Nephron progenitor cell (in vitro differentiated cells): ENCODE measurements around the gene CAMTA1.

Experiments used
- DNase-seq: peaks from one replicate; pipeline ENCODE4 v3.0.0; 2021
- H3K27ac Mint-ChIP-seq: 2 replicates; pipeline ENCODE4 v1.8.0; 2021; ENCODE audit warnings: mild to moderate bottlenecking, moderate library complexity, mixed read lengths
- H3K27me3 Mint-ChIP-seq: 2 replicates; pipeline ENCODE4 v1.8.0; 2021; ENCODE audit warnings: mild to moderate bottlenecking, low read depth, mixed read lengths; ENCODE audit not compliant: poor library complexity
- H3K36me3 Mint-ChIP-seq: 2 replicates; pipeline ENCODE4 v1.8.0; 2021; ENCODE audit warnings: low read depth, mixed read lengths
- H3K4me1 Mint-ChIP-seq: 2 replicates; pipeline ENCODE4 v1.8.0; 2021; ENCODE audit warnings: mixed read lengths
- H3K4me3 Mint-ChIP-seq: 2 replicates; pipeline ENCODE4 v1.8.0; 2021; ENCODE audit warnings: mild to moderate bottlenecking, moderate library complexity, mixed read lengths
- H3K9me3 Mint-ChIP-seq: 2 replicates; pipeline ENCODE4 v1.8.0; 2021; ENCODE audit warnings: mild to moderate bottlenecking, moderate library complexity, mixed read lengths
- TF ChIP-seq, protein P1 (sequence below): fragments of 200-600 bp; sonication (generic); IDR thresholded peaks from 2 replicates; pipeline ENCODE4 v1.5.0; 2021; ENCODE audit warnings: antibody characterized with exemption

The CAMTA1 gene

DNA sequence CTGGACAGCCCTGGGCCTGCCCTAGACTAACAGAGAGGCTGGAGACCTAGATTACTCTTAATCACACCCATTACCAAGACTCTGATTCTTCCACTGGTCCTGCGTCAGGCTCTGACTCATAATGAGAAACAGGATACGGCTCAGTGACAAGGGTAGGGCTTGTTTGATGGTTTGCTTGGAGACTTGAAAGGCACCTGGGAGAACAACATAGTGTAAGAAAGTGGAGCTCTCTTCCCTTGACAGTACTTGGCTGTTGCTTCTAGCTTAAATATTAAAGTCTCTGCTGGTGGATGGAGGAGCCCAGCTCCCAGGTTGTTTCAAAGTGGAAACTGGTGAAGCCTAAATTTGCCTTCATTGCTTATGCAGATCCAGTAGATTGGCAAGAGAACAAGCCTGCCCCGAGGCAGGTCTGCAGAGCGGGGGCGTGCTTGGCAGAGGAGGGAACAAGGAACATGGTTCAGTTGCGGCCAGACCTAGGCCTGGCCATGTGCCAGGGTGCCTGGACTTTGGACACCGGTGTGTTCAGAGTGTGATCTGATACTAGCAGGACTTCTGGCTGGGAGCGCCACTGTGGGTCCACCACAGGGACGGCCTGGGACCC lies 480.6 kb downstream of the CAMTA1 start:
- peaks cover 21% of the 10 kb centered on the region for H3K4me1 Mint-ChIP-seq
- peaks cover 22% of the 10 kb centered on the region for H3K27me3 Mint-ChIP-seq
- peaks cover 22% of the 10 kb centered on the region for H3K9me3 Mint-ChIP-seq
- H3K27ac Mint-ChIP-seq = peak overlapping the region; percentile 27
- TF ChIP-seq, protein P1, sequence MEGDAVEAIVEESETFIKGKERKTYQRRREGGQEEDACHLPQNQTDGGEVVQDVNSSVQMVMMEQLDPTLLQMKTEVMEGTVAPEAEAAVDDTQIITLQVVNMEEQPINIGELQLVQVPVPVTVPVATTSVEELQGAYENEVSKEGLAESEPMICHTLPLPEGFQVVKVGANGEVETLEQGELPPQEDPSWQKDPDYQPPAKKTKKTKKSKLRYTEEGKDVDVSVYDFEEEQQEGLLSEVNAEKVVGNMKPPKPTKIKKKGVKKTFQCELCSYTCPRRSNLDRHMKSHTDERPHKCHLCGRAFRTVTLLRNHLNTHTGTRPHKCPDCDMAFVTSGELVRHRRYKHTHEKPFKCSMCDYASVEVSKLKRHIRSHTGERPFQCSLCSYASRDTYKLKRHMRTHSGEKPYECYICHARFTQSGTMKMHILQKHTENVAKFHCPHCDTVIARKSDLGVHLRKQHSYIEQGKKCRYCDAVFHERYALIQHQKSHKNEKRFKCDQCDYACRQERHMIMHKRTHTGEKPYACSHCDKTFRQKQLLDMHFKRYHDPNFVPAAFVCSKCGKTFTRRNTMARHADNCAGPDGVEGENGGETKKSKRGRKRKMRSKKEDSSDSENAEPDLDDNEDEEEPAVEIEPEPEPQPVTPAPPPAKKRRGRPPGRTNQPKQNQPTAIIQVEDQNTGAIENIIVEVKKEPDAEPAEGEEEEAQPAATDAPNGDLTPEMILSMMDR = no peak
- H3K4me3 Mint-ChIP-seq = no peak overlapping the region
- peaks cover 6% of the 10 kb centered on the region for H3K36me3 Mint-ChIP-seq
- DNase-seq = no peak

DNA sequence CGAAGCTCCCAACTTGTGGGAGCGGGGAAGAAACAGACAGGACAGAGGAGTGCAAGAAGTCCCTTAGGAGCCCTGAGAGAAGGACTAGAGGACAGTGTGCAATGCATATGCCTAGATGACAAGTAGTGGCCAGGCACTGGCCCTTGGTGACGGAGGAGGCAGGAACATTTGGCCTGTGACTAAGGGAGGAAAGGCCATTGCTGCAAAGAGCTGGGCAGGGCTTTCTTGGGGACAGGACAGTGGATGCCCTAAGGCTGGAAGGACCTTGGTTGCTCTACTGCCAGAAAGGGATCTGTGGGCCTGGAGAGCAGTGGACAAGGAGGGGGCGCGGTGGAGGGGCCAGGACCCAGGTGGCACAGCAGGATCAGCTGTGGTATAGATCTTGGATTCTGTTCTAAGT lies 481.3 kb downstream of the CAMTA1 start:
- Mint-ChIP-seq H3K4me1 (peaks cover 21% of the 10 kb centered on the region), H3K9me3 (peaks cover 22% of the 10 kb centered on the region), H3K4me3 (no peak overlapping the region), H3K27ac (no peak overlapping the region), H3K27me3 (peaks cover 15% of the 10 kb centered on the region), H3K36me3 (peaks cover 6% of the 10 kb centered on the region)
- no peak for DNase-seq
- TF ChIP-seq, protein P1 = no peak

DNA sequence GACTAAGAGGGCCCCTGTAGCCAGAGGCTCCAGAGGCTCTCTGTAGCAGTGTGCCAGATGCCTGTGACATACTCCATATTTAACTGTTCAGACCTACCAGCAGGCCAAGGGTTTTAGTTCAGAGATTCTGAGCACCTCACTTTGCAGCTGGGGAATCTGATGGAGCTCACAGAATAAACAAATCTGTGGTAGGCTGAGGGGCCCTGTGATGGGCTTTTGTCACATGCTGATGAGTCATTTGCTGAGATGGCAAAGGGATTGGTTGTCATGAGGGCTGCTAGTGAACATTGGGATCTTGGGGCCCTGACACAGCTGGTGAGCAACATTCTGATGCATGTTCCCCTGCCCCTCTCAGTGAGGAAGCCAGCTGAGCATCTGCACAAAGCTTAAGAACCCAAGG lies 482.2 kb downstream of the CAMTA1 start:
- Mint-ChIP-seq H3K27ac (peak overlapping the region; percentile 4), H3K27me3 (peaks cover 9% of the 10 kb centered on the region), H3K4me1 (peaks cover 20% of the 10 kb centered on the region), H3K36me3 (peaks cover 6% of the 10 kb centered on the region), H3K4me3 (no peak overlapping the region), H3K9me3 (peaks cover 22% of the 10 kb centered on the region)
- DNase-seq = no peak
- TF ChIP-seq, protein P1 = no peak

DNA sequence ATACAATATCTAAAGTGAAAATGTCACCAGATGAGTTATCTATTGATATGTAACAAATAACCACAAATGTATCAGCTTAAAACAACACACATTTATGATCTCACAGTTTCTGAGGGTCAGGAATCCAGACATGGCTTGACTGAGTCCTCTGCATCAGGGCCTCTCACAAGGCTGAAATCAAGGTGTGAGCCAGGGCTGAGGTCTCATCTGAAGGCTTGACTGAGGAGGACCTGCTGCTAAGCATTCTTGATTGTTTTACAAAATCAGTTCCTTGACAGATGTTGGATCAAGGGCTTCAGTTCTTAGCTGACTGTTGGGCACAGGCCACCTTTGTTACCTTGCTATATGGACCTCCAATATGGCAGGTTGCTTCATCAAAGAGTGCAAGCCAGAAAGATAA lies 483.7 kb downstream of the CAMTA1 start:
- Mint-ChIP-seq H3K9me3 (peaks cover 22% of the 10 kb centered on the region), H3K36me3 (peaks cover 6% of the 10 kb centered on the region), H3K4me1 (peaks cover 16% of the 10 kb centered on the region), H3K4me3 (no peak overlapping the region), H3K27ac (no peak overlapping the region), H3K27me3 (peaks cover 6% of the 10 kb centered on the region)
- TF ChIP-seq, protein P1 = no peak
- DNase-seq = no peak

DNA sequence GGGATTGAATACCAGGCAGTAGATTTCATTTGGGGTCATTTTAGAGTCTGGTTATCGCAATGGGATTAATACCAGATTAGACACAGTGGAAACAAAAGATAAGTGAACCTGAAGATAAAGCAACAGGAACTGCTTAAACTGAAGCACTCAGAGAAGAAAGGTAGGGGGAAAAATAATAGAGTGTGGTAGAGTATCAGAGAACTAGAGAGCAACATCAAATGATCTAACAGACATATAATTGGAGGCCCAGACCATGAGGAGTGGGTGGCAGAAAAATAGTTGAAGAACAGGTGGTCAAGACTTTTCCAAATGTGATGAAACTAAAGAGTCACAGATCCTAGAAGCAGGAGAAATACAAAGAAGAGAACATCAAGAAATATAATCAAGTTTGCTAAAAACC lies 484.3 kb downstream of the CAMTA1 start:
- no peak for DNase-seq
- H3K4me1 Mint-ChIP-seq = peaks cover 16% of the 10 kb centered on the region
- peaks cover 6% of the 10 kb centered on the region for H3K27me3 Mint-ChIP-seq
- H3K9me3 Mint-ChIP-seq = peaks cover 22% of the 10 kb centered on the region
- H3K4me3 Mint-ChIP-seq = no peak overlapping the region
- TF ChIP-seq, protein P1 = no peak
- H3K27ac Mint-ChIP-seq = no peak overlapping the region
- peaks cover 6% of the 10 kb centered on the region for H3K36me3 Mint-ChIP-seq

DNA sequence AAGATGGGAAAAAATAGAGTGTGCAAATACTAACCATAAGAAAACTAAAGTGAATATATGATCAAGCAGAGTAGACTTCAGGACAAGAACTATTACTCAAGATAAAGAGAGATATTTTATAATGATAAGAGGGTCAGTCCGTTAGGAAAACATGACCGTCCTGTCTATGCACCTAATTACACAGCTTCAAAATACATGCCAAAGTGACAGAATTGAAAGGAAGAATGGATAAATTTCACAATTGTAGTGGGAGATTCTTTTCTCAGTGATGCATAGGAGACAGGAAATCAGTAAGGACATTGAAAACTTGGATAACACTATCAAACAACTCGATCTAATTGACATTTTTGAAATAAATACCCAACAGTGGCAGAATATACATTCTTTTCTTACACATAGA lies 489.0 kb downstream of the CAMTA1 start:
- Mint-ChIP-seq H3K36me3 (peaks cover 5% of the 10 kb centered on the region), H3K4me3 (no peak overlapping the region), H3K27me3 (peaks cover 6% of the 10 kb centered on the region), H3K9me3 (peaks cover 27% of the 10 kb centered on the region), H3K4me1 (peaks cover 9% of the 10 kb centered on the region), H3K27ac (no peak overlapping the region)
- DNase-seq = no peak
- TF ChIP-seq, protein P1 = no peak
